Measurements from ENCODE around the gene CACNA1A. TPM values are rescaled to one million over a fixed set of nuclear protein-coding genes. Genes with fewer than 3 reads are reported as not detected.
"Not testable (repeated sequence)": the region's sequence is repeated elsewhere in the genome, so short reads cannot be mapped to it uniquely, and the experiment has no call there.

The CACNA1A gene
- total RNA-seq, 2 experiments from 2014 or later: 0.47 to 0.54 TPM

DNA sequence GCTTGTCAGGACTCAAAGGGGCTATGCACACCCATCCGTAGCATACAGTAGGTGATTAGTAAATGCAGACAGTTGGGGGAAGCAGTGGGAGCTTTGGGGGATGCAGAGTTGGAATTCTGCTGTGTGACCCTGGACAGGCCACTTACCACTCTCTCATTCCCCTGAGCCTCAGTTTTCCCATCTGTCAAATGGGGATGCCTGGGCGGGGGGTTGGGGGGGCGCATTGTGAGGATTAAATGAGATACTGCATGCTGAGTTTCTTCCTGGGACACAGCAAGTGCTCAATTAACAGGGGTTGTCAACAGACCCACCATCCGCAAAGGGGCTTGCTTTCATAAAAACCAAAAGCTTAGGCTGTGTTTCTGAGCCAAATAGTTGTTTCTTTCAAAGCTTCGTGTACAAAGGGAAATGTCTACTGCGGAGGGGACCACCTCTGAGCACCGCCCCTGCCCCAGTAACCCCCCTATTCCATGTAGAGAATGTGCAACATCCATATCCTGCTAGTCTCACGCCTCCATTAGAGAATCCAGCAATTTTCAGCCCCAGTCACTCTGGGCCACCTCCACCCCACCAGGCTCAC, 223.7 kb downstream of the CACNA1A start:
- Mint-ChIP-seq H3K9me3 (no peaks in the 10 kb centered on the region), H3K4me1 (peaks cover 8% of the 10 kb centered on the region), H3K4me3 (no peak overlapping the region)

DNA sequence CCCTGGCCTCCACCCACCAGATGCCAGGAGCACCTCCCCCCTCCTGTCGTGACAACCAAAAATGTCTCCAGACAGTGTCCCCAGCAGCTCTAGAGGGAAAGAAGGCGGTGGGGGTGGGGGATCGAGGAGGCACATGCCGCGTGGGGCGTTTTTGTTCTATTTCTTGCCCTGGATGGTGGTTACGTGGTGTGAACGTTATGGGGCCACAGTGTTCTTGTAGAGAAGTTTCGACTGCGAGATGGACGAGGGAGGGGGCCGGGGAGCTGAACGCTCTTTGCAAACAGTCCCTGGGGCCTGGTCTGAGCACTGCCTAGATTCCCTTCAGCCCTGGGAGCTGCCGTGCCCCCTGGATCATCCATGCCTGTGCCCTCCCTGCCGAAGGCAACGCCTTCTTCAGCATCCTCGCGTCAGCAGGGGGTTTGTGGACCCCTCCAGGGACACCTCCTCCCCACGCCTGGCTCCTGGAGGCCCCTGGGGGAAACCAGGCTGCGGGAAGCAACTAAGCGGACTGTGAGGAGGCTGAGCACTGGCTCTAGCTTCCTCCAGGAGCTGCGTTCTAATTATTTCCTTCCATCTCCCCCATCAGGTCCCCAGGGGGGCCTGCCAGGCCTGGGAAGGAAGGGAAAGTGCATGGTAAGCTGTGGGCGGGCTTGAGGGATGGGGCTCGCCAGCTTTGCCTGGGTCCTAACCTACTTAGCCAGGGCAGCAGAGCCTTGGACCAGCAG, 224.6 kb downstream of the CACNA1A start:
- no peak for DNase-seq
- Mint-ChIP-seq H3K27me3 (peaks cover 14% of the 10 kb centered on the region), H3K9me3 (no peaks in the 10 kb centered on the region), H3K4me1 (peaks cover 12% of the 10 kb centered on the region), H3K36me3 (no peaks in the 10 kb centered on the region), H3K27ac (no peak overlapping the region), H3K4me3 (no peak overlapping the region)

More for the DNA sequence above, 223.7 kb downstream of the CACNA1A start:
- no peak for DNase-seq
- Mint-ChIP-seq H3K27me3 (peaks cover 14% of the 10 kb centered on the region), H3K27ac (no peak overlapping the region), H3K36me3 (no peaks in the 10 kb centered on the region)

DNA sequence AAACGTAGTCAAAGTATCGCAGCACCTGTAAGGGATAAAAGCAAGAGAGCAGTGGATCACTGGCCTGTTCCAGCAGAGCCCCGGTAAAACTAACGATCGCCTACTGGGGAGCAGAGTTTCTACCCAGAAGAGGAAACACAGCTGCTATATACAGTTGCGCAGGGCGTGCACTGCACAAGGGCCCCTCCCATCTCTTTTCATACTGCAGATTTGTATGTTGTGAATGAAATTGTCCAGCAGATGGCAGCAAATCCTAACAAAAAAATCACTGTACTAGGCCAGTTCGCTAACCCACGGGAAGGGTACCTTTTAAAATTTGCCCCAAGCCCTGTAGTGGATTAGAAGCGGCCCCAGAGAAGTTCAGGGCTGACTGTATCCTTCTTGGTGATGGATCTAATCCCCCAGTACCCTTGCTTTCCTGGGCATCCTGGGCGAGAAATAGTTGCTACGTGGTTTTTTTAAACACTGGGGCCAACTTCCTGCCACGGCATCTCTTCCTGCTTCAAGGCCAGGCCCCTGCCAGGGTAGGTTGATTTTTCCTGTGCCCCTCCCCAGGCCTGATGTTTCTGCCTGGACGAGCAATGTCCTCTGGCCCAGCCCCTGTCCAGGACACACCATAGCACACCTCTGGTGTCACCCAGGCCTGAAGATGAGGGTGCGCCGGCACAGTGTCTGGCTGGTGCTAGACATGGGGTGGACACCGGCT, 229.0 kb downstream of the CACNA1A start:
- H3K36me3 Mint-ChIP-seq: no peaks in the 10 kb centered on the region

DNA sequence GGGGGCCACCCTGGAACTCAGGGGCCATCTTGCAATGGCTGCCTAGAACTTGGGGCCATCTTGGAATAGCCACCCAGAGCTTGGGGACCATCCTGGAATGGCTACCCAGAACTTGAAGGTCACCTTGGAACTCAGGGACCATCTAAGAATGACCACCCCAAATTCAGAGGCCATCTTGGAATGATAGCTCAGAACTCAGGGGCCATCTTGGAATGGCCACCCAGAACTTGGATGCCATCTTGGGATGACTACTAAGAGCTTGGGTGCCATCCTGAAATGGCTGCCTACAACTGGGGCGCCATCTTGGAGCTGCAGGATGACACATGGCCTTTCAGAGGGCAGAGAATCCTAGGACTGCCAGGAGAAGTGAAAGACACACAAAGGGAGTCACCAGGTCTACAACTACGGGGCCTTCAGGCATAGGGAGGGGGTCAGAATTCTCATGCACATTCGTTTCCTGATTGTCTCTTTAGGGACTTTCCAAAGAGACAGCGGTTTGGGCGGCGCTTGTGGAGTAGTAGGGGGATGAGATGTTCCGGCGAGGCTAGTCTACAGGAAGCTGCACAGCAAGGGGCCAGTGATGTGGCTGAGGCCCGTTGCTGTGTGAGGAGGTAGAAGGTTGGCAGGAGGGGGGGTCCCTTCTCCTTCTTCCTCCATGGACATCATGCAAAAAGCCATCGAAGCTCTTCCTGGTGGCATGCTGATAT, 231.1 kb downstream of the CACNA1A start:
- H3K27ac Mint-ChIP-seq: no peak overlapping the region
- H3K36me3 Mint-ChIP-seq: no peaks in the 10 kb centered on the region
- DNase-seq: no peak
- no peak overlapping the region for H3K4me3 Mint-ChIP-seq
- peaks cover 3% of the 10 kb centered on the region for H3K9me3 Mint-ChIP-seq
- peaks cover 10% of the 10 kb centered on the region for H3K4me1 Mint-ChIP-seq
- H3K27me3 Mint-ChIP-seq: peaks cover 4% of the 10 kb centered on the region

More for the DNA sequence above, 229.0 kb downstream of the CACNA1A start:
- DNase-seq: peak; percentile 56
- H3K27me3 Mint-ChIP-seq: peaks cover 11% of the 10 kb centered on the region
- peaks cover 12% of the 10 kb centered on the region for H3K4me1 Mint-ChIP-seq
- H3K9me3 Mint-ChIP-seq: no peaks in the 10 kb centered on the region
- H3K4me3 Mint-ChIP-seq: peak overlapping the region; percentile 22
- peak overlapping the region; percentile 72 for H3K27ac Mint-ChIP-seq

DNA sequence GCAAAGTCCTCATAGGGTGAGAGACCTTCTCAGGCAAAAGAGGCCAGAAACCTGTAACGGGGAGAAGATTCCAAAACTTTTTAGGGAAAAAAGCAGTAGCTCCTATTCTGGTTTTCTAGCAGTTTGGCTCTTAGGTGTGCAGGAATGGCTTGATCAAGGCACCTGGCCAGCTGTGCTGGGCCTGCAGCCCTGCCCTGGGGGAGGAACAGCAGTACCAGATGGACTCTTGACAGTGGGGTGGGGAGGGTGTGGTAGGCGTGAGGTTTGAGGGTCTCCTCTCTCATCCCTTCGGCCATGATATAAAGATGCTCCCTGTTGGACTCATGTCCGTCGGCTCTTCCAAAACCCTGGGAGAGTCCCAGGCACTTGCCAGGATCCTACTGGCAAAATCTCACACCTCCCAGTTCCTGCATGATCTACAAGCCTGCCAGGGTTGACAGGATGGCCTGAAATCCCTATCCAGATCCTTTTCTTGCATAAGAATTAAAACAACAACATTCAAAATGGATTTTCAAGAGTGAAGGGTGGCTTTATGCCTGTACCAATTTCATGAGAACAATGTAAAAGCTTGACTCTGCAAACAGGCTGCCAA, 235.7 kb downstream of the CACNA1A start:
- Mint-ChIP-seq H3K4me3 (no peak overlapping the region), H3K27ac (no peak overlapping the region), H3K9me3 (peaks cover 3% of the 10 kb centered on the region), H3K36me3 (no peaks in the 10 kb centered on the region), H3K27me3 (no peaks in the 10 kb centered on the region), H3K4me1 (no peaks in the 10 kb centered on the region)
- no peak for DNase-seq

DNA sequence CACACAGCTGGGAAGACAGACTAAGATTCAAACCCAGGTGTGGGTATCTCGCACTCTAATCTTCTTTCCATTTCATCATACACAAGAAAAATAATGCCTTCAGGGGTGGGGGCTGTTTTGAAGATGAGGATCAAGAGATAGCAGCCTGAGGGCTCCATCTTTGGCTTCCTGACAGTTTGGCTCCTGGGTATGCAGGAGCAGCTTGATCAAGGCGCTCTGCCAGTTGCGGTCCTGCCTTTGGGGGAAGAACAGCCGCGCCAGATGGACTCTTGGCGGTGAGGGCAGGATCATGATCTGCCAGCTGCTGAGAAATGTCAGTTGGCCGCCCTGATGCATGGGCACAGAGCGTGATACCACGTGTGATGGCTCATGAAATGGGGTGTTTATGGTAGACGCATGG, 236.9 kb downstream of the CACNA1A start:
- no peak for DNase-seq
- Mint-ChIP-seq H3K4me3 (no peak overlapping the region), H3K36me3 (no peaks in the 10 kb centered on the region), H3K9me3 (peaks cover 3% of the 10 kb centered on the region), H3K4me1 (no peaks in the 10 kb centered on the region), H3K27ac (no peak overlapping the region), H3K27me3 (no peaks in the 10 kb centered on the region)

DNA sequence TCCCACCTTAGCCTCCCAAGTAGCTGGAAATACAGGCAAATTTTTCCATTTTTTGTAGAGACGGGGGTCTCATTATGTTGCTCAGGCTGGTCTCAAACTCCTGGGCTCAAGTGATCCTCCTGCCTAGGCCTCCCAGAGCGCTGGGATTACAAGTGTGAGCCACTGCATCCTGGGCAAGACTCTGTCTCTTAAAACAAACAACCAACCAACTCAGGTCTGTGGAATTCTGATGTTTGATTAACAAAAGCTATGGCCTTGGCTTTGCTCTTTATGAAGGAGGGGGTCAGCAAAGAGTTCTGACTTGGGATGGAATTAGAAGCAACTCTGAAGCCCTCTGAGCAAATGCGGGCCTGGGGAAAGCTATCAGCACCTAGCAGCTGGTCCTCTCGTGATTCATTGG, 238.4 kb downstream of the CACNA1A start:
- DNase-seq: no peak
- H3K9me3 Mint-ChIP-seq: peaks cover 3% of the 10 kb centered on the region
- H3K27ac Mint-ChIP-seq: no peak overlapping the region
- H3K36me3 Mint-ChIP-seq: no peaks in the 10 kb centered on the region
- H3K4me3 Mint-ChIP-seq: no peak overlapping the region
- no peaks in the 10 kb centered on the region for H3K27me3 Mint-ChIP-seq
- H3K4me1 Mint-ChIP-seq: no peaks in the 10 kb centered on the region

DNA sequence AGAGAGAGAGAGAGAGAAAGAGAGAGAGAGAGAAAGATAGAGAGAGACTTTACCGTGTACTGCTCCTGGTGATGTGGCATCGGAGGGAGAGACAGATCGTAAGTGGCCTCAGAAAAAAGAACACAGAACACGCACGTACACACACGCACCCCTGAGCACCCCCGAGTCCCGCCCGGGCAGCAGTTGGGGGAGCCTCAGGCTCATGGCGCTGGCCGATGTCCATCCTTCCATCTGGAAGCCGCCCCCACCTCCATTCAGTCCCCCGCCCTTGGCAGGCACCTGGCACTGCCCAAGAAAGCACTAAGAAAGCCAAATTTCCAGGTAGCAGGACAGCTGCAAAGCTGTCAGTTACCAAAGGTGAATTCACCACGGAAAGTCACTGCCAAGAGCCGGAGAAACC, 239.1 kb downstream of the CACNA1A start:
- no peak for DNase-seq
- H3K4me3 Mint-ChIP-seq: no peak overlapping the region
- no peak overlapping the region for H3K27ac Mint-ChIP-seq
- H3K9me3 Mint-ChIP-seq: peaks cover 3% of the 10 kb centered on the region
- H3K36me3 Mint-ChIP-seq: no peaks in the 10 kb centered on the region
- H3K4me1 Mint-ChIP-seq: peaks cover 5% of the 10 kb centered on the region
- H3K27me3 Mint-ChIP-seq: peaks cover 3% of the 10 kb centered on the region

DNA sequence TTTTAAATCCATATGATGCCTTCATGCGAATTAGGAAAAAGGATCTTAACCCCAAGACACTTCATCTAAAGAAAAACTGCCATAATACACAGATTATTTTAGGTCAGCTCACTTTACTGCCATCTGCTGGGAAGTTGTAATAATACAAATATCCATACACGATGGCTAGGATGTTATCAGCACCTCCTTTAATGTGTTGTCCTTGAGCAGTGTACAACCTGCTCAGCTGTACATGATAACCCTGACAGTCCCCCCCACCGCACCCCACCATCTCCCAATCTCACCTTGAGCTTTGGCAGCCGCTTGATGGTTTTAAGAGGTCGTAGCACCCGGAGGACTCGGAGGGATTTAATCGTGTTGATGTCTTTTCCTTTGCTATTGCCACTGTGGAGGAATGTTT, 243.8 kb downstream of the CACNA1A start:
- Mint-ChIP-seq H3K27me3 (peaks cover 17% of the 10 kb centered on the region), H3K4me1 (peaks cover 16% of the 10 kb centered on the region), H3K4me3 (no peak overlapping the region), H3K9me3 (peaks cover 4% of the 10 kb centered on the region), H3K27ac (no peak overlapping the region), H3K36me3 (peaks cover 6% of the 10 kb centered on the region)
- DNase-seq: no peak

DNA sequence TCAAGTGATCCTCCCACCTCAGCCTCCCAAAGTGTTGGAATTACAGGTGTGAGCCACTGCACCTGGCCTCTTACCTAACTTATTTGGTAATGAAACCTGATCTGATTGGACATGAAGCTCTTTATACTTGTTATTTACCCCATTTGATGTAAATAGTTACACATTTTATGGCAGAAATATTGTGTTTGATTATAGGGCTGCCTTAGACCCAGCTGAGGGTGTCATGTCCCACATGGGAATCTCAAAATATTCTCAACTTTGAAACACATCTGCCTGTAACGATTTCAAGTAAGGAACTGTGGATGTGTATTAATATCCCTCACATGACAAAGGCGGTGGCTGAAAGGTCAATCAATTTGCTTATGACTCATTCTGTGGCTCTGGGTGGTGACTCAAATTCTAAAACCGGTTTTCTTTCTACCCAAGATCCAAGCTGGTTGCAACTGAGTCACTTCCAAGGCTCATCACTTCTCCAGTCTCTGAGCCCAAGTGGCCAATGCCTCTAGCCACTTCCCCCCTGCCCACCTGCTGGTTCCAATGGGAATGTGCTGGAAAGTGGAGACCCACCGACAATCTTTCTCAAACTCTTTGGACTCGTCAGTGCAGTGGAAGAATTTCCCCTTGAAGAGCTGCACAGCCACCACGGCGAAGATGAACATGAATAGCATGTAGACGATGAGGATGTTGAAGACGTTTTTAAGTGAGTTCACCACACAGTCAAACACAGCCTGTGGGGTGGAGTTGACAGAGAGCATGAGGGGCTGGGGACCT, 245.2 kb downstream of the CACNA1A start:
- DNase-seq: peak; percentile 46
- H3K4me1 Mint-ChIP-seq: peaks cover 16% of the 10 kb centered on the region
- peaks cover 4% of the 10 kb centered on the region for H3K9me3 Mint-ChIP-seq
- H3K36me3 Mint-ChIP-seq: peaks cover 6% of the 10 kb centered on the region
- H3K27ac Mint-ChIP-seq: peak overlapping the region; percentile 88
- H3K27me3 Mint-ChIP-seq: peaks cover 30% of the 10 kb centered on the region
- H3K4me3 Mint-ChIP-seq: peak overlapping the region; percentile 42

DNA sequence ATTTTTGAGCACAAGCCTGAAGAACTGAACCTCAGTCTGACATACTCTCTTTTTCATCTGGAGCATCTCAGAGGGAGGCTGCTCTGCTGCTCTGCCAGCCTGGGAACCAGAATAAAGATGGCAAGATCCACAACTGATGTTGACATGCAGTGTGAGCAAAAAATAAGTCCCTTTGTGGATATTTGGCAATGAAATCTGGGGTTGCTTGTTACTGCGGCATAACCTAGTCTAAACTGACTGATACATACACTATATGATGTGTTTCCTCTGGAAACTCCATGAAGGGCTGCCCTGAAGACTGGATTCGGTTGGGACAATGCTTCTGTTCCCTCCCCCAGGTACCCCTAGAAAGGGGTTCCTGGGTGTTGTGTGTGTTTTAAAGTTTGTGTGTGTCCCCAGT, 249.4 kb downstream of the CACNA1A start:
- peaks cover 12% of the 10 kb centered on the region for H3K4me1 Mint-ChIP-seq
- DNase-seq: no peak
- peaks cover 6% of the 10 kb centered on the region for H3K36me3 Mint-ChIP-seq
- no peak overlapping the region for H3K4me3 Mint-ChIP-seq
- H3K27ac Mint-ChIP-seq: no peak overlapping the region
- peaks cover 27% of the 10 kb centered on the region for H3K27me3 Mint-ChIP-seq
- H3K9me3 Mint-ChIP-seq: peaks cover 4% of the 10 kb centered on the region

DNA sequence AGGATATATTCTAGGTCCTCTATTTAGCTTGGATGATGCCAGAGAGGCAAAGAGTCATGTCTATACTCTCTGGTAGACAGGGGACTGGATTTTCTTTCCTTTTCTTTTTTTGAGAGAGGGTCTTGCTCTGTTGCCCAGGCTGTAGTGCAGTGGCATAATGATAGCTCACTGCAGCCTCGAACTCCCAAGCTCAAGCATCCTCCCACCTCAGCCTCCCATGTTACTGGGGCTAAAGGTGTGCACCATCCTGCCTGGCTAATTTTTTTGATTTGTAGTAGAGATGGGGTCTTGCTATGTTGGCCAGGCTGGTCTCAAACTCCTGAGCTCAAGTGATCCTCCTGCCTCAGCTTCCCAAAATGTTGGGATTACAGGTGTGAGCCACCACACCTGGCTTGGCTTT, 249.9 kb downstream of the CACNA1A start:
- H3K4me1 Mint-ChIP-seq: peaks cover 10% of the 10 kb centered on the region
- H3K27ac Mint-ChIP-seq, H3K4me3 Mint-ChIP-seq, H3K9me3 Mint-ChIP-seq, H3K36me3 Mint-ChIP-seq, DNase-seq: not testable (repeated sequence)
- peaks cover 27% of the 10 kb centered on the region for H3K27me3 Mint-ChIP-seq

DNA sequence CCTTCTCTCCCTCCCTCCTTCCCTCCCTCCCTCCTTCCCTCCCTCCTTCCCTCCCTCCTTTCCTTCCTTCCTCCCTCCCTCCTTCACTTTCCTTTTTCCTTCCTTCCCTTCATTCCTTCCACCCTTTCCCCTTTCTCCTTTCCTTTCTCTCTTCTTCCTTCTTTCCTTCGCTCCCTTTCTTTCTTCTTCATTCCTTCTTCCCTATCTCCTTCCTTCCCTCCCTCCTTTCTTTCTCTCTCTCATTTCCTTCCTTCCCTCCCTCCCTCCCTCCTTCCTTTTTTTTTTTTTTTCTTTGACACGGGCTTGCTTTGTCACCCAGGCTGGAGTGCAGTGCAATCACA, 250.6 kb downstream of the CACNA1A start:
- peaks cover 27% of the 10 kb centered on the region for H3K27me3 Mint-ChIP-seq

DNA sequence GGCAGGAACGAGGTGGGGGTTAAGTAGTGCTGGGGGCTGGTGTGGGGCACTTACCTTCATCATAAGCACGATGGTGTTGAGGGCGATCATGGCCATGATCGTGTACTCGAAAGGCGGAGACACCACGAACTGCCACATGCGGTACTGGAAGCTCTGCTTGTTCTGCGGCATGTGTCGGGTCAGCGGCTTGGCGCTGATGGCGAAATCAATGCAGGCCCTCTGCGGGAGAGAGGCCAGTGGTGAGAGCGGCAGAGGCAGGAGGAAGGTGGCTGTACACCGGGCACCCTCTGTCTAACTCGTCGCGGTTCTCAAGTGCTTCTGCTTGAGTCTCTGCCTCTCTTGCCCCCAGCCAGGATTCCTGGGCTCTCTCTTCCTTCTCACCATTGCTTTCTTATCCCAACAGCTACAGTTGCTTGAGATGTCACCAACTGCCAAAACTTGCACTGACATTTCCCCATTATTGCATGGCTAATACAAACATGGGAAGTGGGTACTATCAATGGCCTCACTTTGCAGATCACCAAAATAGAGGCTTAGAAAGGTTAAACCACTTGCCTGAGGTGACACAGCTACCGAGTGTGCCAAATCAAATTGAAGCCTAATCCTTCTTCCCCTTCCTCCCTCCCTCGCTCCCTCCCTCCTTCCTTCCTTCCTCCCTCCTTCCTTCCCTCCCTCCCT, 251.1 kb downstream of the CACNA1A start:
- no peak overlapping the region for H3K27ac Mint-ChIP-seq
- DNase-seq: no peak
- no peak overlapping the region for H3K4me3 Mint-ChIP-seq
- H3K27me3 Mint-ChIP-seq: peaks cover 27% of the 10 kb centered on the region
- H3K9me3 Mint-ChIP-seq: no peaks in the 10 kb centered on the region
- no peaks in the 10 kb centered on the region for H3K36me3 Mint-ChIP-seq
- H3K4me1 Mint-ChIP-seq: no peaks in the 10 kb centered on the region

More for the DNA sequence above, 250.6 kb downstream of the CACNA1A start:
- DNase-seq: no peak
- Mint-ChIP-seq H3K4me3 (no peak overlapping the region), H3K4me1 (peaks cover 3% of the 10 kb centered on the region), H3K9me3 (no peaks in the 10 kb centered on the region), H3K36me3 (peaks cover 2% of the 10 kb centered on the region), H3K27ac (no peak overlapping the region)

Data from activated naive CD8-positive, alpha-beta T cell treated with anti-CD3 and anti-CD28 coated beads for 36 hours (primary cell).